ENCODE measurements around the gene RNU1-3.

- TF ChIP-seq YY1 (IDR thresholded peaks at IDR 0.05; ENCODE audit: low read depth) (no peak), TCF12 (IDR thresholded peaks at IDR 0.05; ENCODE audit: low read depth) (no peak), ZBTB7A (IDR thresholded peaks at IDR 0.05; ENCODE audit: low read depth) (no peak), EP300 (IDR thresholded peaks at IDR 0.05; ENCODE audit: borderline replicate concordance) (no peak)
- TF ChIP-seq, protein P1, sequence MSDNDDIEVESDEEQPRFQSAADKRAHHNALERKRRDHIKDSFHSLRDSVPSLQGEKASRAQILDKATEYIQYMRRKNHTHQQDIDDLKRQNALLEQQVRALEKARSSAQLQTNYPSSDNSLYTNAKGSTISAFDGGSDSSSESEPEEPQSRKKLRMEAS (IDR thresholded peaks at IDR 0.05): no peak
These were observed 48.0 kb downstream of the RNU1-3 start for GRCh38 chr1:16618719-16619118.

Measured in Ishikawa (cell line).